ENCODE measurements around the gene CPNE4.

Gene CPNE4

DNA sequence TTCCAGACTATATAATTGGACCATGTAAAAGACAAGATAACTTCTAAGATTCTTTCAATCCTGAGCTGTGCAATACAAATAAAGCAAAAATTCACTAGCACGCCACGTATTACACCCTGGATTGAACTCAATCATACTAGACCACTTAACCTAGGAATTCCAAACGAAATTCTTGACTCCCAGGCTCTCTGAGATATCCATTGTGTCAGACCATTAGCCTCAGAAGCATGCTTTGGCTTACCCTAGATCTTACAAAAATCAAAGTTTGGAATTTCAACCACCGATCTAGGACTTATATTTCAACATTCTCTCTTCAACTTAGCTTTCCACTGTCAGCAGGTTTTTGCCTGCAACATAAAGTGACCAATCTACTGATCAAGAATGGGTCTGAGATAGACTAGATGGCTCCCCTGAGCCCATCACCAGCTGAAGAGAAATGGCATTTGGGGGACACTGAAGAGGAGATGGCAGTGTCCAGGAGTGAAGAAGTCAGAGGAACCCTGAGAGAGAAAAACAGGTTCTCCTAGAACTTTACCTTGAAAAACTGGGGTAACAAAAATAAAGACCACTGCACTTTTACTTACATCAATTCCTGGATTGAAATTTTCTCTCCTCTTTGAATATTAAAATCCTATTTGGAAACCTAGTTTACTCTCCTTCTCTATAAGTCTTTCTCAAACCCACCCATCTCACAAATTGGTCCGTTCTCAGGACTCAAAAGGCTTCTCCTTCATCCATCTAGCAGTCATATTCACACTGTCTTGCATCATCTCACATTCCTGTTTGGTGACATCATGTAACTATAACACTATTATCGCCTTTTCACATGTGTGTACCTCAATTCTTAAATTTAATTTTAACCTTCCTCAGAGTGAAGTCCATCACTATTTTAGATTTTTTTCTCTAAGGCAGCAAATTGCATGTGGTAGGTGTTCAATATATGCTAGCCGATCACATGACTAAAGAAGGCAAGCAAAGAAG, 18.5 kb downstream of the CPNE4 start:
- Histone ChIP-seq H4K20me1 (ENCODE audit: insufficient read depth, low read length) (no peaks in the 10 kb centered on the region), H3K4me2 (ENCODE audit: low read length) (no peak overlapping the region), H3K27me3 (ENCODE audit: insufficient read depth, low read length) (no peaks in the 10 kb centered on the region), H3F3A (ENCODE audit: insufficient read depth, low read length) (no peaks in the 10 kb centered on the region), H3K9me2 (ENCODE audit: low read depth, low read length) (no peaks in the 10 kb centered on the region), H3K9ac (ENCODE audit: low read length) (no peak overlapping the region), H3K4me3 (ENCODE audit: low read depth, low read length, poor library complexity, severe bottlenecking) (no peak overlapping the region), H2AFZ (ENCODE audit: low read length) (no peak overlapping the region), H3K27ac (ENCODE audit: low read depth, low read length, poor library complexity, severe bottlenecking) (no peak overlapping the region), H3K36me3 (ENCODE audit: insufficient read depth, low read length) (no peaks in the 10 kb centered on the region), H3K9me3 (ENCODE audit: low read length) (no peaks in the 10 kb centered on the region), H3K79me2 (ENCODE audit: insufficient read depth, low read length) (no peaks in the 10 kb centered on the region), H3K4me1 (ENCODE audit: insufficient read depth, low read length, severe bottlenecking) (no peaks in the 10 kb centered on the region)
- TF ChIP-seq CTCF (IDR thresholded peaks at IDR 0.05; ENCODE audit: low read length) (no peak), EZH2 (IDR thresholded peaks at IDR 0.05; ENCODE audit: borderline replicate concordance, low read length) (no peak)

GRCh38 chr3:132014105-132014504, 20.7 kb downstream of the CPNE4 start:
- no peak overlapping the region for H3K9ac ChIP-seq (ENCODE audit: low read length)
- no peak overlapping the region for H3K4me3 ChIP-seq (ENCODE audit: low read depth, low read length, poor library complexity, severe bottlenecking)
- no peak overlapping the region for H3K4me2 ChIP-seq (ENCODE audit: low read length)
- no peaks in the 10 kb centered on the region for H3K4me1 ChIP-seq (ENCODE audit: insufficient read depth, low read length, severe bottlenecking)
- H4K20me1 ChIP-seq (ENCODE audit: insufficient read depth, low read length), result no peaks in the 10 kb centered on the region
- H3F3A ChIP-seq (ENCODE audit: insufficient read depth, low read length), result no peaks in the 10 kb centered on the region
- H3K36me3 ChIP-seq (ENCODE audit: insufficient read depth, low read length), result no peaks in the 10 kb centered on the region
- no peaks in the 10 kb centered on the region for H3K9me3 ChIP-seq (ENCODE audit: low read length)
- no peaks in the 10 kb centered on the region for H3K9me2 ChIP-seq (ENCODE audit: low read depth, low read length)
- no peak overlapping the region for H3K27ac ChIP-seq (ENCODE audit: low read depth, low read length, poor library complexity, severe bottlenecking)
- H3K79me2 ChIP-seq (ENCODE audit: insufficient read depth, low read length), result no peaks in the 10 kb centered on the region
- no peak for TF ChIP-seq EZH2 (IDR thresholded peaks at IDR 0.05; ENCODE audit: borderline replicate concordance, low read length)
- TF ChIP-seq CTCF (IDR thresholded peaks at IDR 0.05; ENCODE audit: low read length), result no peak
- no peak overlapping the region for H2AFZ ChIP-seq (ENCODE audit: low read length)
- no peaks in the 10 kb centered on the region for H3K27me3 ChIP-seq (ENCODE audit: insufficient read depth, low read length)

GRCh38 chr3:132009241-132009640, 25.6 kb downstream of the CPNE4 start:
- Histone ChIP-seq H4K20me1 (ENCODE audit: insufficient read depth, low read length) (no peaks in the 10 kb centered on the region), H3K27ac (ENCODE audit: low read depth, low read length, poor library complexity, severe bottlenecking) (no peak overlapping the region), H3K79me2 (ENCODE audit: insufficient read depth, low read length) (no peaks in the 10 kb centered on the region), H3K9me2 (ENCODE audit: low read depth, low read length) (no peaks in the 10 kb centered on the region), H3K36me3 (ENCODE audit: insufficient read depth, low read length) (no peaks in the 10 kb centered on the region), H3K9ac (ENCODE audit: low read length) (no peak overlapping the region), H3F3A (ENCODE audit: insufficient read depth, low read length) (no peaks in the 10 kb centered on the region), H2AFZ (ENCODE audit: low read length) (no peak overlapping the region), H3K9me3 (ENCODE audit: low read length) (no peaks in the 10 kb centered on the region), H3K4me3 (ENCODE audit: low read depth, low read length, poor library complexity, severe bottlenecking) (no peak overlapping the region), H3K27me3 (ENCODE audit: insufficient read depth, low read length) (no peaks in the 10 kb centered on the region), H3K4me2 (ENCODE audit: low read length) (no peak overlapping the region), H3K4me1 (ENCODE audit: insufficient read depth, low read length, severe bottlenecking) (no peaks in the 10 kb centered on the region)
- TF ChIP-seq CTCF (IDR thresholded peaks at IDR 0.05; ENCODE audit: low read length), result no peak
- TF ChIP-seq EZH2 (IDR thresholded peaks at IDR 0.05; ENCODE audit: borderline replicate concordance, low read length), result no peak

Measured in OCI-LY1 (cell line).